Stimulated activated CD8-positive, alpha-beta memory T cell treated with anti-CD3 and anti-CD28 coated beads, Interleukin-7, amount 100 ng/mL, for 24 hours (primary cell): Measurements from ENCODE around the gene NKX2-8.

Experiments
- DNase-seq: peaks from one replicate; pipeline ENCODE4 v3.0.0-alpha.2; 2020; ENCODE audit warnings: low read depth

NKX2-8 gene

DNA sequence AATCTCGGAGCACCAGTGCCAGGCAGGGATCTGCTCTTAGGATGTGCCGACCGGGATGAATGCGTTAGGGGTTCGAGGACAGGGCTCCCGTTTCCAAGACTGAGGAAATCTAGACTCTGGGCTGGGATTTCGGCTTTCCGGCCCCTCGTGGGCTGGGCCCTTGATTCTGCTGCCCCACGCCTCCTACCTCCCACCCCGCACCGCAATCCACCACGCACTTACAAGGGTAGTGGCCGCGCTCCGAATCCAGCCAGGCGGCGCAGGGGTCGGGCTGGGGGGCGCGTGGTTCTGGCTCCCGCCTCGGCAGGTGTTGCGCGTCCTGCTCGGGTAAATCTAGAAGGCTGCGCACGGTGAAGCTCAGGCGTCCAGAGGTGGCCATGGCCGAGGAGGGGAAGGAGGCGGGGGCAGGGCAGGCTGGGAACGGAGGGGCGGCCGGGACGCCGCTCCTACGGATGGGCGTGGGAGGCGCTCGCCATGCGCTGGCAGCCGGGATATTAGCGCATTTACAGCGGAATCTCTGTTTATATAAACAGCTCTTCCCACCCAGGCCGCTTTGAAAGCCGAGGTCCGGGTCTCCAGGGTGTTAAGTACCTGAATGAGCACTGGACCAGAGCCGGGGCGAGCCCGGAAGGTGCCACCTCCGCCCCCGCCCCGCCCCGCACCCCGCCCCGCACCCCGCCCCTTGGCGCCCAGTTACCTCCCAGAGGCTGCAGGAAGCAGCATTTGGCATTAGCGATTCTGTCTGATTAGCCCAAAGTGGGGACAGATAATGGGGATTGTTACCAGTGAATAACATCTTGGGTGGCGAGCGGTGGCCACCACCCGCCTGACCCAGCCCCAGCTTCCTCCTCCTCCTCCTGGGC is at the start of gene NKX2-8:
TSS of gene NKX2-8 (minus strand) at position 604 of the 863 bp plus-strand sequence. CDS start at position 379, 225 bp downstream.
- no peak for DNase-seq

DNA sequence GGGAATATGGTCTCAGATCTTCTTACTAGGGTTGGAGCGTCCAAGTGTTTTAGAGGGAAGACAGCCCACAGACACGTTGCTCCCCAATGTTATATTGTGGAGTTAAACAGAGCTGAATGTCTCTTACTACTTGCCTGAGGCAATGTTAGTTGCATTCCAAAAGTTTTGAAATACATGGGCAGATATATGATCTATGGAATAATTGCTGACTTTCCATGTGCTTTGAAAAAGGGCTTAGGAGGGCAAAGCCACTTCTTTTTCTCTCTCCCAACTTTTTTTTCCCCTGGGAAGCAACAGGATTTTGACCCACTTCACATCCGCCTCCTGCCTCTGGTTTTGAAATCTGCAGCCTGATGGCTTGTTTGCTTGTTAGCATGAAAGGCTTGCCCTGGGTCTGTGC is 45.6 kb upstream of the NKX2-8 start:
- DNase-seq = no peak

DNA sequence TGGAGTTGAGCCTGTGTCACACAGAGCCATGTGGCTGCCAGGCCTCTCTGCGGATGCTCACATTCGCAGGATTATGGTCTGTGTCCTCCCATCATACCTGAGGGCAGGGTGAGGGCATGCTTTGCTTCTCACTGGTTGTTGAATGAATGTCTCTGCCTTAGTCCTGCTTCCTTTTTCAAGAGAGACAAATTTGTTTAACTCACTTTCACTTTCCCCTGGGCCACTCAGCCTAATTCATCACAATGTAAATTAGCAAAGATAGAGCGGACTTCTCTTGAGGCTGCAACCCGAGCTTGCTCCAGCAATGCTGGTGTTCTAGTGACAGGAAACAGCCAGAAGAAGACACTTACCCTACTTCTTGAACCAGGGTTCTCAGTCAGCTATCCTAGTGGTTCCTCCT is 43.7 kb upstream of the NKX2-8 start:
- DNase-seq = no peak

DNA sequence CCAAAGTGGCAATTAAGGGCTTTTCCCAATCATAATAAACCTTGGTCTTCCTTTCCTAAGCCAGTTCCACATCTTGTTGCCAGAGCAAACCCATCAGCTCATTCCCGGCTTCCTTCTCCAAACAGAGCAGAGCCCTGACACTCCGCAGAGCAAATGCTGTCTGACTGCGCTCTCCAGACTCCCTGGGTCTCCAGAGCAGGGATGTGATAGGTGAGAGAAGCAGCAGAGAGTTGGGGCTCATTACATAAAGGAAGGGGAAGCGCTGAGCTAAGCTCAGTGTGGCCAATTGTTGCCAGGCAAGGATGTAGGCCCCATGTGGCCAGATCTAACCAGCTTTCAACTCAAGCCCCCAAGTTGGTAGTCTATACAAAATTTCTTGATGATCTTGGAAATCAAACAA is 43.0 kb upstream of the NKX2-8 start:
- no peak for DNase-seq

DNA sequence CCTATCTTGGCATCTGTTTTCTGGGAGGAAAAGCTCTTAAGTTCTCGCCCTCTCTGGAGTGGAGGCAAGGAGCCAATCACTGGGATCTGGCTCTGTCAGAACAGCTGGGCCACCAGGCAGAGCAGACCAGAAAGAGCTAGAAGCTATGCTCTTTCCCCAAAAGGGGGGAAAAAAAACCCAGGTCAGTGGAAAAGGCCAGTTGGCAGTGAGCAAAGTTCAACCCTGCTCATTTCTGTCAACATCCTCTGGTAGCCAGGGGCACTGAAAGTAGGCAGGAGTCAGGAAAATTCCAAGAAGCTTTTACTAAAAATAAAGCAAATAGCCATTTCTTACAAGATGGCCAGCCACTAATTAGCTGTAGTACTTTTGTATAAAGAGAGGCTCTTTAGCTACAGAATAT is 42.6 kb upstream of the NKX2-8 start:
- no peak for DNase-seq

DNA sequence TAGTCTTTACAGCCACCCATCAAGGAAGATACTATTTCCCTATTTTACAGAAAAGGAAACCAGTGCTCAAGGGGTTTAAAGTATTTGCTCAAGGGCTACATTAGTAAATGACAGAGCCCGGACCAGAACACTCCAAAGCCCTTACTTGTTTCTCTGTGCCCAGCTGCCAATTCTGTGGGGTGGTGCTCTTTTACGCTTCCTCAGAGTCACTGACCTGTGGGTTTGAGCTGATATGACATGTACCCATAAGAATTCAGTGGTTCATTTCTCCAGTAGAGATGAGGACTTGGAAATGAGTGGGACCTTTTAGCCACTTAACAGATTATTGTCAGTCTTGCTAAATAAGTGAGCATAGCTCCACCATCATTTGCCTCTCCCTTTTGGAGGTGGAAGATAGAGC is 37.4 kb upstream of the NKX2-8 start:
- DNase-seq = no peak

DNA sequence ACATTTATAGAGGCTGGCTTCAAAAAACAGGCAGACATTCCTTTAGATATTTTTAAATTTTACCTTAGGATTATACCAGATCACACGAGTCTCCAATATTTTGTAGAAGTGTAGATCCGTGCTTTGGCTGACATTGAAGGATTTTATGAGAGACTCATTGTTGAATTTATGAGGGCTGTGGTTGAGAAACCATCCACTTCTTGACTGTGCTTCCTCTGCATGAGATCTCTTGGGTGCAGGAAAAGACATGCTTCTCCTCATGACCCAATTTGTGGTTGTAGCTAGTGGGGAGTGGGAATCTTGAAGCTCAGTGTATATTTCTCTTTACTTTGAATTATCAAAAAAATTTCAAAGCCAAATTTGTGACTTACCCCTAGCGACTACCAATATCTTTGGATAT is 36.7 kb upstream of the NKX2-8 start:
- DNase-seq = no peak

DNA sequence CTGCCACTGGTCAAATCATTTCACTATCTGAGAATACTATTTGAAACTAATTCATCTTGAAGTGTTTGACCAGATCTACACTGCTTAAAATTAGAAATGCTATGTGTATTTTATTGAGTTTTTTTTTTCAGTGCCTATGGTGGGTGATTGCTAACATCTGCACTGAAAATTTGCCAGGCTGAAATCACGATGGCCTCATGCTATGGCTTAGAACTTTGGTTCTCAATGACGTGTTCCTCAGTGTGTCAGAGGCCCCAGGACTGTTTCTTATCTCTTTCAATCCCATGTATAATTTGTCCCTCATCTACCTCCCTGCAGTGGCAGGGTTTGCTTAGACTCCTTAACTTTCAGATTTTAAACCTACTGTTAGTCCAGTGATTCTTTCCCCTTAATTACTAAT is 36.2 kb upstream of the NKX2-8 start:
- no peak for DNase-seq

DNA sequence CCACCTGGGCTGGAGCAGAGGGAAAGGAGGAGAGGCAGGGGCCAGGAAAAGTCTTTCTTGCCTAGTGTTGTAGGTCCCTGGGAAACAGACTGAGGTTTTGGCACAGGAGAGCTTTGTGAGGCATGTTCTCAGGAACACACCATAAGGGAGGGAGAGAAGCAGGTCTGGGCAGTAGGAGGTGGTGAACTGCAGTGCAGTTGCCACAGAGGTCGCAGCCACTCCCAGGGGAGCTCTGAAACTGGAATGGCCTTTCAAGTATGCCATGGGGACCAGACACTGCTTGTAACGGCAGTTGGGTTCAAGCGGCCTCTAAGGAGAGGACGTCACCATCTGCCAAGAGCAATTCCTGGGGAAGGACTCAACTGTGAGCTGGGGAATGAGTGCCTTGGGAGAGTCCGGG is 35.4 kb upstream of the NKX2-8 start:
- no peak for DNase-seq

DNA sequence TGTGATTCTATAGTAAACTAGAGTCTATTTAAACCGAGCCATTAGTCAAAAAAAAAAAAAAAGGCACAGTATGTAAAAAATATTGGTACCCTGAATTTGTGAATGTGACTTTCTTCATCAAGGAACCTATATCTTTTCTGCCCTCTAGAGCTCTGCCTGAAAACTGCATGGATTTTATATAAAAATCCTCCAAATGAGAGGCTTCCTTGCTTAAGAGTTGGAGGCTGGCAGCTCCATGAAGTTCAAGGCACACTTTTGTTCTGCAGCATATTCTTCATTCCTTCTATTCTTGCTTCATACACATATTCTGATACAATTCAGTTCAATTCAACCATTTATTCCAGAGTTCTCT is 23.1 kb upstream of the NKX2-8 start:
- DNase-seq = no peak

DNA sequence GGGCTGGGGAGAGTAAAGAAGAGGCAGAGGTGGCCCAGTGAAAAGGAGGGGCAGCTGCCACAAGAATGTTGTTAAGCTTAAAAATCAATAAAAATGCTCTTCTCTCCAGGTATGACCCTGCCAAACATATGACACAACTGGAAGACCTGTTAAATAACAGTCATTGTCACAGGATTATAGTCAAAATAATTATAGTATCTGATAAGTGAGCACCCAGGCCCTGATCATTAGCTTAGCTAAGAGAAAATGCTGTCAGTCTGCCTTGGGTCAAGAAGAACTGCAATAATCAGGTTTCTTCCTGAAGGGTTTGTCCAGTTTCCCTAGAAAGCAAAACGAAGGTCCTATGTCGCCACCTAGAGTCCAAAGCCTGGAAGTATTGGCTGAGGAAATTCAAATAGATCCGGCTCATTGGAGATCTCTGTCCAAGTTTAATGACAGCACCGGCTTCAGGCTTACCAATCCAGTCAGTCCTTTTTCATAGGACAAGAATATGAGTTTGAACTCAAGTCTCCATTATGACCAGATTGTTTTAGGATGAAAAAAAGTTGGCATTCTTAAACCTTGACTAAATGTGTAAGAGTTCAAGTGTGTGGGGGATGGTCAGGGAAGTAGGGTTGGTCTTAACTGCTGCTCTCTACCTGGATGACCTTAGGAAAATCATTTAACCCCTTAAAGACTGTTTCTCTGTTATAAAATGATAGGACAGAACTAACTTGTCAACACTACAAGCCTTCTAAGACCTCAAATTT is 22.5 kb upstream of the NKX2-8 start:
- no peak for DNase-seq

DNA sequence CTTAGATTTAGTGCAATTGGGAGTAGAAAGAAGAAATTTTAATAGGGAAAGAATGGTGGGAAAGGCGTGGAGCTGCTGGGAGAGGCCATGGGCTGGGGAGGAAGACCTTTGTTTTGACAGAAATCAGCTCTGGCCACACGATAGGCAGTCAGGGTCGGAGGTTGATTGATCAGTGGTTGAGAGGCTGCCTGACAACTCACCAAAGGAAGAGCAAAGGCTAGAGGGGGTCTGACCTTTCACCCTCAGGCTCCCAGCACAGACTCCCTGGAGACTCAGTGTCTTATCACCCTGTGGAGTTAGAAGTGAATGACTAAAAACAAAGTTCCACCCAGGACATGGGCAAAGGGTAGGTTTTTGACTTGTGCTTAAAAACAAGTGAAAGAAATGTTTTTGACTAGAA is 18.0 kb upstream of the NKX2-8 start:
- DNase-seq = no peak

DNA sequence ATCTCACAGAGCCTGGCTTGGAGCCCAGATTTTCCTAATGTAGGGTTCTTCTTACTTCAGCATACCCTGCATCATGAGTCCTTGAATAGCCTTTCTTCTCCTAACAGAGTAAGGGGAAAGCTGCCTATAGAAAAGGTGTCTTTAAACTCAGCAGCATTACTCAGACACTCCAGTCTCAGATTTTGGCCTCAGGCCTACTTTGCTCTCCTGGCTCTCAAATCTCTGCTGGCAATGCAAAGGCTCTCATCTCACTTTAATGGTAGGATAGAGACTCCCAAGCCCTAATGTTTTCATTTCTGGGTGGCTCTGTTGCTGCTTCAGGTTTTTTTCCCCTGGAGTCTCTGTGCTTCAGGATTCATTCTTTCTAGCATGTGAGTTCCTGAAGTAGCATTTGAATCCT is 9.1 kb upstream of the NKX2-8 start:
- no peak for DNase-seq

DNA sequence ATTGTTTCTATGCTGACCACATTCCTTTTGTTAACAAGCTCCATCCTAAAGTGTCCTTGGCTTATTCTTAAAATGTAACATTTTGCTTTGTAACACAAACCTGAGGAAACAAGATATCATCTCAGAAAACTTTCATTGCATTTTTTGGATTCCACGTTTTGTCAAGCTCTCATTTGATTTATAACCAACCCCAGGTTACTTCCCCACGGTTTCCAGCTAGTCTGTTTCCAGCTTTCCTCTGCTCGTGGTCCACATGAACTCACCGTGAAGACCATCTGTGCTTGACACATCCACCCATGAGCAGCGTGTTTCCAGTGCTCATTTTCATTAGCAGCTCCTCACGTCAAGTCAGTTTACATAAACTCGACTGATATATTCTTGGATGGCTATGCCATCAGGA is 6.4 kb upstream of the NKX2-8 start:
- DNase-seq = no peak

DNA sequence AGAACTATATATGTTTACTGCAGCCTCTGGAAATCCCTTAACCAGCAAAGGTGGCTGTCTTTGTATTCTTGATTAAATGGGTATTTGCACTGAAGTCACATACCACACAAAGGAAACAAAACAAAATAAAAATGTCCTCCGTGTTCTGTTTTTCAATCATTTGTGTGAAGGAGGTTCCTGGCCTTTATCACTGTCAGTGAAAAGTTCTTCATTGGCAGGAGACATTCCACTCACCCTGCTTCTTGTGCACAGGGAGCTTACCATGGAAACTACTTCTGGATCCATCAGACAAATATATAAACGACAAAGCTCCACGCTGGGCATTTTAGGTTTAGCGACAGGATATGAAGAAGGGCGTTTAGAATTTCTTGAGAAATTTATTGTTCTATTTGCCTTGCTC is 5.7 kb upstream of the NKX2-8 start:
- no peak for DNase-seq

DNA sequence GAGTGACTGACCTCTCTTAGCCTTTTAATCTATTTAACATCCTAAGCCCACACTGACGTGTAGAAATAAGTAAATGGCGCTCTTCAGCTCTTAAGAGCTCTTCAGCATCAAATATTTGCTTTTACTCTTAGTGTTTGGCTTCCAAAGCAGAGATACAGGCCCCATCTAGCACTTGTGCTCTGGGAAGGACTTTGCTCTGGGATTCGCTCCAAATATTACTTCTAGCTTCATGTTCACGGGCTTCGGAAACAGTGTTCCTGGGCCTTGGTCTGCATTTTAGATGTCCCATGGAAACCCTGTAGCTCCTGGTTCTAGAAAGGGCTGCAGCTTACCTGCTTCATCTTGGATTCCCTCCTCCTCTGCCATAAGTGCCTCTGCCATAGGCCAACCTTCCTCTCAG is 2.7 kb upstream of the NKX2-8 start:
- DNase-seq = no peak

DNA sequence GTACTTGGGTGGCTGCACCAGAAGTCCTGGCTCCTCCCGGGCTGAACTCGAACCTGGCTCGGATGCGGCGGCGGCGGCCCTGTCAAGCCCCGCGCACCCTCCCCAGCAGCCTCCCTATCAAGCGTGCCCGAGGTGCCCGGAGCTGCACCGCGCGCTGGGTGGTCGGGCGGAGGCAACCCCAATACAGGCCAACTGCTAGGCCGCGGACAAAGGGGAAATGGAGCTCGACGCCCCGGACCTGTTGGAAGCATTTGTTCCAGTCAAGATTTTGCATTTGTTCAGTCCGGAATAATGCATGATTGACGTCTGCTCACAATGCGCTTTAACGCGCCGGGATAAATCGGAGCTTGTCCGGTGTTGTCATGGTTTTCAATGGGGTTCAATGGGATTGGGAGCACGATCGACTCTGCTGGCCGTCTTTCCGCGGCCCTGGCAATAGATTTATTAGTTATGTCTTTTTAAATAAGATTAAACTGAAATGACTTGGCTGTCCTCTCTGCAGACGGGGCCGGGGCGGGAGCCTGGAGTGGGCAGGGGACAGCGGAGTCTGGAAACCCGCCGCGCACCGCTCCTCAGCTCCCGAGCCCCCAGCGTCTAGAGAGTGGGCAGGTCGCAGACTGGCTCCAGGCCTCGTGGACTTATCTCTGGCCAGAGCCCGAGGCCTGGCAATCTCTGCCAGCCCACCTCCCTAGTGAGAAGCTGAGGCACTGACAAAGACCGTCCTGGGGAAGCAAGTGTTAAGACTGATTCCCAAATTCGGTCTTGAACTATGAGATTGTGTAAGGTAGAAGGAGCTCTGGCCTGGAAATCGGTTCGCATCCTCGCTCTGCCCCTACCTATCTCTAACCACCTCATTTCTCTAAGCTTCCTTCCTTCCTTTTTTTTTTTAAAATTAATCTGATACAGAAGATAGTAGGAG is 1.7 kb upstream of the NKX2-8 start:
- no peak for DNase-seq

DNA sequence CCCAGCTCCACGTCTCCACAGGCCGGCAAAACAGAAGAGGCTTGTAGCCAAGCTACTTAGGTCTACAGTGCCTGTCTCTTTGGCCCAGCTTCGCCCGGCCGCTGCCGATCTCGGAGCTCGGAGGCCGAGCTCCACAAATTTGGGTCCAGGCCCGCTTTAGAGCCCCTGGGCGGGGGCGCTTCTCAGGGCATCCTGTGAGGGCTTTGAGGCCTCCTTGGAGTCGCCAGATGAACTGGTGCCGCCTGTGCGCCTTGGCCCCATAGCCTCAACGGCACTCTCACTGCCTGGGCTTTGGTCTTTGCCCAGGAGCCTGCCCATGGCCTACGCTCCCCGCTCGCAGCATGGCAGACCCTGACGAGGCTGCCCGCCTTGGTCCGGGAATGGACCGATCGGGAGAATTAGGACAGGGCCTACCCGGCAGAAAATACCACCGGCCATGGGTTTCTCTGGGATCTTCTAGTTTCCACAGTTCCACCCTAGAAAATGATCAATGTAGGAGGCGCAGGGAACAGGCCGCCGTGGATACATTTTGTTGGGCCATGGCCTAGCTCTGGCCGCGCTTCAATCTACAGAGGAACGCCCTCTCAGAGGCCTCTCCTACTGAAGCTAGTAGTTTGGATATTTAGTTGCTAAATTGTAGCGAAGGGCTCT is 953 bp upstream of the NKX2-8 start:
- DNase-seq = no peak

DNA sequence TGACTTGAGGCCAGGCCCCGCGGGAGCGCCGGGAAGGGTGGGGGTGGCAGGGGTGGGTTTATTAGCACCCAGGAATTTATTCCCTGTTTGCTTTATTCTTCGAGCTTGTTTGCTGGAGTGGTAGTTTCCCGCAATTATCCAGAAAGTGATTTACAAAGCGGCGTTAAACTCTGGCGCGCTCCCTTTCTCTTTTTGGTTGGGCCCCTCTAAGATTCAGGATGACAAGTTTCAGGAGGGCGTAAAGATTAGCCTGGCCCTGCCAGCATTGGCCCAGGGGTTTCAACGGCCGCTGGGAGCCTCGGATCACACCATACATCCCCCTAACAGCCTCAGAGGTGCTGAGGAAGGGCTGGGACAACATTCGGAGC is 444 bp upstream of the NKX2-8 start:
- DNase-seq = no peak

DNA sequence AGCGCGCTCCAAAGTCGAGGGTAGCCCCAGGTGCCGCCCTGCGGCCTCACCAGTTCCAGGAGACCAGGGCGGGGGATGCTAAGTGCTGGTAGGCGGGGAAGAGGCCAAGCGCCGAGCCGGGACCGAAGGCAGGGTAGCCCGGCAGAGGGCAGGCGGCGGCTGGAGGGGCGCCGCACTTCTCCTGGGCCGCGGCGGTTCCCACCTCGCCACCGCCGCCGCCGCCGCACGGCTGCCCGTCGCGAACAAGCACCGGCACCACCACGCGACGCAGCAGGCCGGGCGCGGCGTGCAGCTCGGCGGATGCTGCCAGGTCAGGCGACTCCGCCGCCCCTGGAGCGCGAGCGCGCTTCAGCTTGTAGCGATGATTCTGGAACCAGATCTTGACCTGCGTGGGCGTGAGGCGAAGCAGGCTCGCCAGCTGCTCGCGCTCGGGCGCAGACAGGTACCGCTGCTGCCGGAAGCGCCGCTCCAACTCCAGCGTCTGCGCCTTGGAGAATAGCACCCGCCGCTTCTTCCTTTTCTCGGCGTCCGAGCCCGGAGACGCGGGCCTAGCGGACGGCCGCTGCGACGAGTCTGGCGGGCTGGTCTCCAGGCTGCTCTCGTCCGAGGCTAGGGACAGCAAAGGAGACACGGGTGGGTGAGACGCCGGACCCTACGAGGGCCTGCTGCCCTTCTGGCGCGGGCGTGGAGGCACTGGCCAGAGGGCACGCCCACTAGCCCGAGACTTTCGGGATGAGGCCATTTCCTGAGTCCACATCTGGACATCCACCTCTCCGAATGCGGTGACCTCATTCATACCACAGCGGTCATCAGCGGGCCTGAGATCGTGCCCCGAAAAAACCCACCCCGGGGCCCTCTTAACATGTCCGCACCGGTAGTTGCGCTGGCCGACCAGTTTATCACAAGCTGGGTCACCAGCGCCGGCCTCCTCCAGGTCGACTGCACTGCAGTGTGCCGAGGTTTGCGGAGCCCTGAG is 1.3 kb downstream of the NKX2-8 start:
- DNase-seq = no peak
